Loucy (cell line): ENCODE data around the gene POU2F1.
A peak's percentile ranks its signal among the peaks of the same experiment; 100 is the strongest.

Experiments
- H2AFZ ChIP-seq: fragments of 200-600 bp; sonication (generic); 2 replicates; pipeline ENCODE4 v1.6.0; 2016; ENCODE audit warnings: antibody characterized with exemption, mild to moderate bottlenecking, low read length, moderate library complexity
- H3F3A ChIP-seq: fragments of 200-600 bp; 2 replicates; pipeline ENCODE4 v1.6.0; 2016; ENCODE audit warnings: antibody characterized with exemption, low read depth, mild to moderate bottlenecking
- H3K27me3 ChIP-seq: fragments of 200-600 bp; sonication (generic); 2 replicates; pipeline ENCODE4 v1.6.1; 2014; ENCODE audit warnings: low read length, mild to moderate bottlenecking; ENCODE audit not compliant: insufficient read depth, poor library complexity, severe bottlenecking
- H3K36me3 ChIP-seq: fragments of 200-600 bp; sonication (generic); 2 replicates; pipeline ENCODE4 v1.6.1; 2016; ENCODE audit warnings: low read length; ENCODE audit not compliant: insufficient read depth
- H3K4me1 ChIP-seq: fragments of 200-600 bp; sonication (generic); 2 replicates; pipeline ENCODE4 v1.5.1; 2014; ENCODE audit warnings: low read length, mild to moderate bottlenecking; ENCODE audit not compliant: insufficient read depth, poor library complexity, severe bottlenecking
- H3K4me2 ChIP-seq: fragments of 200-600 bp; sonication (generic); 2 replicates; pipeline ENCODE4 v1.6.0; 2014; ENCODE audit warnings: antibody characterized with exemption, low read length, low read depth, mild to moderate bottlenecking; ENCODE audit not compliant: poor library complexity, severe bottlenecking
- H3K4me3 ChIP-seq: fragments of 200-600 bp; sonication (generic); 2 replicates; pipeline ENCODE4 v1.5.1; 2014; ENCODE audit warnings: low read length, mild to moderate bottlenecking, mixed read lengths; ENCODE audit not compliant: poor library complexity, severe bottlenecking
- H3K79me2 ChIP-seq: fragments of 200-600 bp; sonication (generic); 2 replicates; pipeline ENCODE4 v1.6.1; 2014; ENCODE audit warnings: low read length; ENCODE audit not compliant: insufficient read depth
- H3K9ac ChIP-seq: fragments of 200-600 bp; sonication (generic); 2 replicates; pipeline ENCODE4 v1.6.0; 2014; ENCODE audit warnings: mild to moderate bottlenecking, low read depth, low read length, moderate library complexity; ENCODE audit not compliant: poor library complexity, severe bottlenecking
- H3K9me2 ChIP-seq: fragments of 200-600 bp; sonication (generic); replicated peaks from 2 replicates; pipeline ENCODE4 v1.6.1; 2016; ENCODE audit warnings: low read depth, low read length, mixed read lengths
- H3K9me3 ChIP-seq: fragments of 200-600 bp; sonication (generic); 2 replicates; pipeline ENCODE4 v1.6.1; 2014; ENCODE audit warnings: mild to moderate bottlenecking, antibody characterized with exemption, low read length, low read depth; ENCODE audit not compliant: insufficient read depth
- H4K20me1 ChIP-seq: fragments of 200-600 bp; sonication (generic); 2 replicates; pipeline ENCODE4 v1.6.0; 2014; ENCODE audit warnings: antibody characterized with exemption, low read length, mild to moderate bottlenecking; ENCODE audit not compliant: insufficient read depth, poor library complexity, severe bottlenecking
- EZH2phosphoT487 ChIP-seq: fragments of 200-600 bp; IDR thresholded peaks from 2 replicates; pipeline ENCODE4 v1.6.1; 2018; ENCODE audit warnings: antibody characterized with exemption, mild to moderate bottlenecking, moderate library complexity, borderline replicate concordance
- TF ChIP-seq, protein P1 (sequence below): fragments of 200-600 bp; sonication (generic); conservative IDR thresholded peaks from 2 replicates; pipeline ENCODE4 v1.5.1; 2014; ENCODE audit warnings: mild to moderate bottlenecking, antibody characterized with exemption, low read length

POU2F1 gene

GRCh38 chr1:167454894-167455785, 234.5 kb downstream of the POU2F1 start:
- Histone ChIP-seq H4K20me1 (peaks cover 24% of the 10 kb centered on the region), H3K4me3 (peak overlapping the region; percentile 93), H3K9me2 (no peaks in the 10 kb centered on the region), H3K9me3 (no peaks in the 10 kb centered on the region), H3K27me3 (no peaks in the 10 kb centered on the region), H3K36me3 (peaks cover 9% of the 10 kb centered on the region; the same call in 1 of the 2 replicates), H3F3A (no peaks in the 10 kb centered on the region), H3K9ac (peak overlapping the region; percentile 77), H3K4me1 (peaks cover 17% of the 10 kb centered on the region), H2AFZ (peak overlapping the region; percentile 87), H3K79me2 (peaks cover 54% of the 10 kb centered on the region), H3K4me2 (peak overlapping the region; percentile 93)
- TF ChIP-seq EZH2phosphoT487, result no peak
- TF ChIP-seq, protein P1, sequence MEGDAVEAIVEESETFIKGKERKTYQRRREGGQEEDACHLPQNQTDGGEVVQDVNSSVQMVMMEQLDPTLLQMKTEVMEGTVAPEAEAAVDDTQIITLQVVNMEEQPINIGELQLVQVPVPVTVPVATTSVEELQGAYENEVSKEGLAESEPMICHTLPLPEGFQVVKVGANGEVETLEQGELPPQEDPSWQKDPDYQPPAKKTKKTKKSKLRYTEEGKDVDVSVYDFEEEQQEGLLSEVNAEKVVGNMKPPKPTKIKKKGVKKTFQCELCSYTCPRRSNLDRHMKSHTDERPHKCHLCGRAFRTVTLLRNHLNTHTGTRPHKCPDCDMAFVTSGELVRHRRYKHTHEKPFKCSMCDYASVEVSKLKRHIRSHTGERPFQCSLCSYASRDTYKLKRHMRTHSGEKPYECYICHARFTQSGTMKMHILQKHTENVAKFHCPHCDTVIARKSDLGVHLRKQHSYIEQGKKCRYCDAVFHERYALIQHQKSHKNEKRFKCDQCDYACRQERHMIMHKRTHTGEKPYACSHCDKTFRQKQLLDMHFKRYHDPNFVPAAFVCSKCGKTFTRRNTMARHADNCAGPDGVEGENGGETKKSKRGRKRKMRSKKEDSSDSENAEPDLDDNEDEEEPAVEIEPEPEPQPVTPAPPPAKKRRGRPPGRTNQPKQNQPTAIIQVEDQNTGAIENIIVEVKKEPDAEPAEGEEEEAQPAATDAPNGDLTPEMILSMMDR, result no peak

GRCh38 chr1:167455786-167456446, 235.2 kb downstream of the POU2F1 start:
- Histone ChIP-seq H3K9ac (peak overlapping the region; percentile 77), H3K4me3 (peak overlapping the region; percentile 93)

GRCh38 chr1:167456524-167456923, 235.8 kb downstream of the POU2F1 start:
- H4K20me1 ChIP-seq, result peaks cover 24% of the 10 kb centered on the region
- no peak overlapping the region for H2AFZ ChIP-seq
- H3K9me2 ChIP-seq, result no peaks in the 10 kb centered on the region
- H3K4me1 ChIP-seq, result peaks cover 17% of the 10 kb centered on the region
- peak overlapping the region; percentile 77 for H3K9ac ChIP-seq
- no peaks in the 10 kb centered on the region for H3K27me3 ChIP-seq
- no peaks in the 10 kb centered on the region for H3F3A ChIP-seq
- H3K36me3 ChIP-seq, result peaks cover 19% of the 10 kb centered on the region; the same call in 1 of the 2 replicates
- H3K79me2 ChIP-seq, result peaks cover 59% of the 10 kb centered on the region
- peak overlapping the region; percentile 93 for H3K4me2 ChIP-seq
- H3K9me3 ChIP-seq, result no peaks in the 10 kb centered on the region
- peak overlapping the region; percentile 93 for H3K4me3 ChIP-seq
- TF ChIP-seq EZH2phosphoT487, result no peak
- TF ChIP-seq, protein P1, result no peak

More at GRCh38 chr1:167455786-167456446, 235.2 kb downstream of the POU2F1 start:
- Histone ChIP-seq H3F3A (no peaks in the 10 kb centered on the region), H3K79me2 (peaks cover 54% of the 10 kb centered on the region), H3K9me2 (no peaks in the 10 kb centered on the region), H3K9me3 (no peaks in the 10 kb centered on the region), H4K20me1 (peaks cover 24% of the 10 kb centered on the region), H3K36me3 (peaks cover 14% of the 10 kb centered on the region; the same call in 1 of the 2 replicates), H3K4me2 (peak overlapping the region; percentile 93), H3K4me1 (peaks cover 17% of the 10 kb centered on the region), H3K27me3 (no peaks in the 10 kb centered on the region), H2AFZ (peak overlapping the region; percentile 87; the same call in 1 of the 2 replicates)
- TF ChIP-seq, protein P1, result no peak
- TF ChIP-seq EZH2phosphoT487, result no peak
